HepG2 (cell line): ENCODE measurements around the gene PRR15L. TPM values are rescaled to one million over a fixed set of nuclear protein-coding genes. Genes with fewer than 3 reads are reported as not detected.

Experiments used
- ATAC-seq: fragments of 200-7000 bp; cut with Tn5 transposase; 3 replicates; pipeline ENCODE4 v1.9.1; 2020; ENCODE audit warnings: mild to moderate bottlenecking, moderate library complexity
- BruUV-seq: library from RNA; stranded (reverse); fragments of 400-500 nt; replicated peaks from 2 replicates; lab custom pipeline; 2021; lab: Mats Ljungman, UMichigan
- CTCF ChIA-PET: fragments of 300-600 bp; formaldehyde crosslinking; extraction: SDS; loops from one replicate; lab custom pipeline; 2021; ENCODE audit warnings: low total read pairs, inconsistent platforms, low intra/inter-chr PET ratio; lab: Yijun Ruan, JAX
- POLR2A ChIA-PET: fragments of 350-600 bp; sonication (Branson Sonifier 250); formaldehyde crosslinking; loops from one replicate; lab custom pipeline; 2020; ENCODE audit warnings: antibody characterized with exemption, inconsistent platforms; lab: Yijun Ruan, JAX
- DNase-seq: peaks from one replicate; pipeline ENCODE4 v3.0.0-alpha.2; 2015; ENCODE audit warnings: low spot score
- FAIRE-seq: peaks from 3 replicates; lab custom pipeline; 2011; peaks lifted over from hg19 to GRCh38; lab: Jason Lieb, UNC
- H2AFZ ChIP-seq: one replicate; pipeline ENCODE4 v1.6.1; 2011; ENCODE audit warnings: low read length, inconsistent platforms
- H3K27ac ChIP-seq: fragments of 300-600 bp; 3 replicates; pipeline ENCODE4 v1.8.0; 2011; ENCODE audit warnings: mixed run types, mild to moderate bottlenecking, mixed read lengths, low read length, inconsistent platforms; ENCODE audit not compliant: insufficient read depth; ENCODE audit errors: extremely low read length
- H3K27me3 ChIP-seq, 2 experiments: fragments of 200-600 bp in 1 of 2; 2 replicates in 1 of 2; 3 replicates in 1 of 2; pipeline versions ENCODE4 v1.6.0 to v1.8.0; 2011; ENCODE audit warnings: low read length in 2 of 2, mild to moderate bottlenecking in 2 of 2, moderate library complexity in 2 of 2, inconsistent platforms in 1 of 2; ENCODE audit not compliant: insufficient read depth in 2 of 2, control insufficient read depth in 1 of 2
- H3K36me3 ChIP-seq, 2 experiments: fragments of 200-600 bp in 1 of 2; replicated peaks in 1 of 2; 2 replicates in 1 of 2; 3 replicates in 1 of 2; pipeline versions ENCODE4 v1.5.1 to v1.8.0; 2011; ENCODE audit warnings: low read length in 2 of 2, inconsistent platforms in 1 of 2; ENCODE audit not compliant: insufficient read depth in 2 of 2, control insufficient read depth in 1 of 2
- H3K4me1 ChIP-seq: 2 replicates; pipeline ENCODE4 v1.5.1; 2012; ENCODE audit warnings: low read length, inconsistent platforms; ENCODE audit not compliant: insufficient read depth
- H3K4me2 ChIP-seq: 2 replicates; pipeline ENCODE4 v1.6.0; 2011; ENCODE audit warnings: low read depth, low read length, inconsistent platforms
- H3K4me3 ChIP-seq, 3 experiments: fragments of 200-600 bp in 1 of 3; sonication (generic), shearing (Covaris generic) in 1 of 3; replicated peaks in 1 of 3; 2 replicates each; pipeline ENCODE4 v1.5.1; 2011 to 2016; ENCODE audit warnings: low read length in 3 of 3, inconsistent platforms in 2 of 3, low read depth in 2 of 3, mild to moderate bottlenecking in 2 of 3, control low read depth in 1 of 3, mixed read lengths in 1 of 3; ENCODE audit not compliant: insufficient read depth in 1 of 3
- H3K79me2 ChIP-seq: one replicate; pipeline ENCODE4 v1.6.1; 2011; ENCODE audit warnings: low read length, inconsistent platforms; ENCODE audit not compliant: insufficient read depth
- H3K9ac ChIP-seq: 2 replicates; pipeline ENCODE4 v1.6.0; 2011; ENCODE audit warnings: mild to moderate bottlenecking, low read depth, low read length, inconsistent platforms; ENCODE audit not compliant: insufficient read depth
- H3K9me3 ChIP-seq: 2 replicates; pipeline ENCODE4 v1.5.1; 2012; ENCODE audit warnings: mild to moderate bottlenecking, low read length
- H4K20me1 ChIP-seq: 2 replicates; pipeline ENCODE4 v1.6.0; 2011; ENCODE audit warnings: inconsistent platforms, mild to moderate bottlenecking, low read length, moderate library complexity; ENCODE audit not compliant: insufficient read depth
- CEBPB ChIP-seq: IDR thresholded peaks from 2 replicates; pipeline ENCODE4 v1.6.1; 2011; ENCODE audit warnings: low read depth, low read length, improper control_type of control experiment, borderline replicate concordance
- CREB1 ChIP-seq, 2 experiments: fragments of 450-650 bp in 1 of 2; IDR thresholded peaks; 2 replicates each; pipeline ENCODE4 v1.6.1; 2016 to 2017; ENCODE audit warnings: control low read depth in 1 of 2, mild to moderate bottlenecking in 1 of 2, missing compliant biosample characterization in 1 of 2, missing genetic modification characterization in 1 of 2
- FOXA1 ChIP-seq, 2 experiments: fragments of 450-650 bp in 1 of 2; sonication (generic) in 1 of 2; formaldehyde crosslinking in 1 of 2; IDR thresholded peaks; 2 replicates each; pipeline versions ENCODE4 v1.4.0 to v1.6.1; 2016 to 2020; ENCODE audit warnings: missing genetic modification reagents in 1 of 2
- NKX3-1 ChIP-seq: sonication (generic); formaldehyde crosslinking; IDR thresholded peaks from 2 replicates; pipeline ENCODE4 v1.5.0; 2020; ENCODE audit warnings: missing genetic modification reagents
- POLR2AphosphoS2 ChIP-seq: IDR thresholded peaks from 2 replicates; pipeline ENCODE4 v1.6.1; 2011; ENCODE audit warnings: low read depth, low read length, improper control_type of control experiment
- TARDBP ChIP-seq: sonication (generic); formaldehyde crosslinking; IDR thresholded peaks from 2 replicates; pipeline ENCODE4 v1.8.0; 2022; ENCODE audit warnings: mild to moderate bottlenecking, missing genetic modification reagents
- ZEB1 ChIP-seq: IDR thresholded peaks from 2 replicates; pipeline ENCODE4 v1.6.1; 2012; ENCODE audit warnings: mild to moderate bottlenecking, low read depth, inconsistent platforms; ENCODE audit not compliant: insufficient replicate concordance
- ZNF263 ChIP-seq: sonication (generic); formaldehyde crosslinking; IDR thresholded peaks from 2 replicates; pipeline ENCODE4 v1.4.0; 2020; ENCODE audit warnings: missing genetic modification reagents
- ZNF329 ChIP-seq: sonication (generic); formaldehyde crosslinking; IDR thresholded peaks from 2 replicates; pipeline ENCODE4 v1.9.0; 2021; ENCODE audit warnings: low read depth, mild to moderate bottlenecking, missing genetic modification reagents
- ZNF510 ChIP-seq: sonication (generic); formaldehyde crosslinking; IDR thresholded peaks from 2 replicates; pipeline ENCODE4 v1.4.0; 2020; ENCODE audit warnings: low read depth, mild to moderate bottlenecking, missing genetic modification reagents
- ZNF530 ChIP-seq: sonication (generic); formaldehyde crosslinking; IDR thresholded peaks from 2 replicates; pipeline ENCODE4 v1.5.0; 2020; ENCODE audit warnings: low read depth, mild to moderate bottlenecking, missing genetic modification reagents
- ZNF547 ChIP-seq: sonication (generic); formaldehyde crosslinking; IDR thresholded peaks from 2 replicates; pipeline ENCODE4 v1.5.1; 2020; ENCODE audit warnings: mild to moderate bottlenecking, missing genetic modification reagents
- ZNF629 ChIP-seq: sonication (generic); formaldehyde crosslinking; conservative IDR thresholded peaks from 2 replicates; pipeline ENCODE4 v1.5.0; 2020; ENCODE audit warnings: missing genetic modification reagents
- WGBS: methylation state at CpG from one replicate; pipeline ENCODE4 v1.1.6; 2017; ENCODE audit warnings: low lambda C conversion rate; 5-methylcytosine and 5-hydroxymethylcytosine counted together
- in situ Hi-C: cut with HindIII; loops from 2 replicates; pipeline ENCODE4 v1.10.0; 2017; ENCODE audit warnings: low pct_unique_long_range_greater_than_20kb; ENCODE audit not compliant: extremely low pct_ligation_motif_present
- intact Hi-C: fragments of 100-400 bp; cut with micrococcal nuclease; formaldehyde crosslinking; loops from one replicate; pipeline ENCODE4 v1.10.0; 2022; ENCODE audit not compliant: unreplicated experiment
- polyA plus RNA-seq, 8 experiments: library from polyadenylated mRNA; depleted of rRNA in 3 of 8; stranded (reverse) in 7 of 8; unstranded in 1 of 8; fragments of >200 nt; fragmentation: Illumina TruSeq in 4 of 8; extraction: Trizol in 4 of 8; gene quantifications; 2 replicates each; pipeline versions ENCODE4 v1.2.1 to v1.2.3, GENCODE V29; 2011 to 2016; ENCODE audit warnings: low read depth in 4 of 8, missing spikeins in 1 of 8, mixed read lengths in 1 of 8; ENCODE audit not compliant: insufficient read depth in 1 of 8
- total RNA-seq, 5 experiments: library from RNA; depleted of rRNA; stranded (reverse); fragments of >200 nt; fragmentation: Illumina TruSeq; extraction: Trizol; gene quantifications; 2 replicates each; pipeline ENCODE4 v1.2.3, GENCODE V29; 2016; ENCODE audit warnings: low read depth in 1 of 5
- TF ChIP-seq, protein P1 (sequence below): sonication (generic); formaldehyde crosslinking; IDR thresholded peaks from 2 replicates; pipeline ENCODE4 v1.4.0; 2020; ENCODE audit warnings: mild to moderate bottlenecking, low read depth, missing genetic modification reagents
- TF ChIP-seq, protein P2 (sequence below): sonication (generic); formaldehyde crosslinking; conservative IDR thresholded peaks from 2 replicates; pipeline ENCODE4 v1.8.1; 2023; ENCODE audit warnings: missing genetic modification reagents
- TF ChIP-seq, protein P3 (sequence below): sonication (generic); formaldehyde crosslinking; IDR thresholded peaks from 2 replicates; pipeline ENCODE4 v1.4.0; 2020; ENCODE audit warnings: missing genetic modification reagents
- TF ChIP-seq, protein P4 (sequence below): sonication (generic); formaldehyde crosslinking; IDR thresholded peaks from 2 replicates; pipeline ENCODE4 v1.4.0; 2020; ENCODE audit warnings: mild to moderate bottlenecking, missing genetic modification reagents
- TF ChIP-seq, protein P5 (sequence below): IDR thresholded peaks from 2 replicates; pipeline ENCODE4 v1.6.1; 2016; ENCODE audit warnings: low read depth

Gene PRR15L
- total and polyA plus RNA-seq, 2 of the 13 experiments (the other 11 are each of a cell fraction or from before 2014, with no cell fraction given) = 0.44 to 2.0 TPM

DNA sequence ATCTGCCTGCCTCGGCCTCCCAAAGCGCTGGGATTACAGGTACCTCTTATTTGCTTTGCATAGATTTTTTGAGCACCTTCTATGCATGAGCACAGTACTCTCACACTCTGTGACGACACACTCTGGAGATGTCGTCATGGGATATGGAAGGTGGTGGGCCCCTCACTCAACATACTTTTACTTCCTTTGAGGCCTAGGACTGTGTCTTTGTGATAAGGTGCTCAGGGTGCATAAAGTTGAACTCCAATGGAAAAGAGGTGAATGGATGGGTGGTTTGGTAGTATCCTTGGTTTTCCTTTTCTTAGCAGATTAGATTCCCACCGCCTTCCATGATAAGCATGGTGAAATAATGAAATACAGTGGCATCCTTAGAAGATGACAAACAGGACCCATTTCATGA is 7.2 kb upstream of the PRR15L start:
- intact Hi-C loops (no loop called here), in situ Hi-C loops (no loop called here)
- H3K9ac ChIP-seq = no peak overlapping the region
- H3K27ac ChIP-seq = no peak overlapping the region
- 59% methylated on average over 5 of the region's 5 CpGs for WGBS
- DNase-seq (no peak), FAIRE-seq (no peak), ATAC-seq (no peak)
- H3K4me3 ChIP-seq = no peak overlapping the region
- peaks cover 48% of the 10 kb centered on the region for H3K4me1 ChIP-seq
- ChIA-PET POLR2A (interaction anchor here (1.1 to 9.9 kb wide), 2 partner anchors 10 to 69 kb away, joined by 4 to 267 read pairs; partner anchors contain the start of gene PRR15L), CTCF (no interaction called here)
- H3K9me3 ChIP-seq = no peaks in the 10 kb centered on the region
- no peak overlapping the region for H2AFZ ChIP-seq
- H3K4me2 ChIP-seq = no peak overlapping the region
- no TSS peak for BruUV-seq
- no peaks in the 10 kb centered on the region for H4K20me1 ChIP-seq
- no peaks in the 10 kb centered on the region for H3K27me3 ChIP-seq
- H3K79me2 ChIP-seq = no peaks in the 10 kb centered on the region
- H3K36me3 ChIP-seq = no peaks in the 10 kb centered on the region
- TF ChIP-seq, protein P1, sequence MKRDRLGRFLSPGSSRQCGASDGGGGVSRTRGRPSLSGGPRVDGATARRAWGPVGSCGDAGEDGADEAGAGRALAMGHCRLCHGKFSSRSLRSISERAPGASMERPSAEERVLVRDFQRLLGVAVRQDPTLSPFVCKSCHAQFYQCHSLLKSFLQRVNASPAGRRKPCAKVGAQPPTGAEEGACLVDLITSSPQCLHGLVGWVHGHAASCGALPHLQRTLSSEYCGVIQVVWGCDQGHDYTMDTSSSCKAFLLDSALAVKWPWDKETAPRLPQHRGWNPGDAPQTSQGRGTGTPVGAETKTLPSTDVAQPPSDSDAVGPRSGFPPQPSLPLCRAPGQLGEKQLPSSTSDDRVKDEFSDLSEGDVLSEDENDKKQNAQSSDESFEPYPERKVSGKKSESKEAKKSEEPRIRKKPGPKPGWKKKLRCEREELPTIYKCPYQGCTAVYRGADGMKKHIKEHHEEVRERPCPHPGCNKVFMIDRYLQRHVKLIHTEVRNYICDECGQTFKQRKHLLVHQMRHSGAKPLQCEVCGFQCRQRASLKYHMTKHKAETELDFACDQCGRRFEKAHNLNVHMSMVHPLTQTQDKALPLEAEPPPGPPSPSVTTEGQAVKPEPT (CRISPR knock-in tag) = no peak
- TF ChIP-seq, protein P2, sequence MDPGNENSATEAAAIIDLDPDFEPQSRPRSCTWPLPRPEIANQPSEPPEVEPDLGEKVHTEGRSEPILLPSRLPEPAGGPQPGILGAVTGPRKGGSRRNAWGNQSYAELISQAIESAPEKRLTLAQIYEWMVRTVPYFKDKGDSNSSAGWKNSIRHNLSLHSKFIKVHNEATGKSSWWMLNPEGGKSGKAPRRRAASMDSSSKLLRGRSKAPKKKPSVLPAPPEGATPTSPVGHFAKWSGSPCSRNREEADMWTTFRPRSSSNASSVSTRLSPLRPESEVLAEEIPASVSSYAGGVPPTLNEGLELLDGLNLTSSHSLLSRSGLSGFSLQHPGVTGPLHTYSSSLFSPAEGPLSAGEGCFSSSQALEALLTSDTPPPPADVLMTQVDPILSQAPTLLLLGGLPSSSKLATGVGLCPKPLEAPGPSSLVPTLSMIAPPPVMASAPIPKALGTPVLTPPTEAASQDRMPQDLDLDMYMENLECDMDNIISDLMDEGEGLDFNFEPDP (CRISPR knock-in tag) = 0 out of 2 replicates have a peak, but pooled peaks have one; percentile 32
- TF ChIP-seq POLR2AphosphoS2 (no peak), ZEB1 (no peak), TARDBP (CRISPR knock-in tag) (no peak), ZNF547 (CRISPR knock-in tag) (no peak), ZNF263 (CRISPR knock-in tag) (no peak), CREB1 (IDR thresholded peaks at IDR 0.05) (peak; percentile 78), CREB1 (CRISPR knock-in tag; IDR thresholded peaks at IDR 0.05) (no peak), FOXA1 (IDR thresholded peaks at IDR 0.05) (no peak), FOXA1 (CRISPR knock-in tag; IDR thresholded peaks at IDR 0.05) (no peak), NKX3-1 (CRISPR knock-in tag) (no peak), ZNF629 (CRISPR knock-in tag) (no peak), ZNF329 (CRISPR knock-in tag) (no peak), CEBPB (0 out of 2 replicates have a peak, but pooled peaks have one; percentile 17), ZNF510 (CRISPR knock-in tag) (no peak), ZNF530 (CRISPR knock-in tag) (no peak)
- TF ChIP-seq, protein P3, sequence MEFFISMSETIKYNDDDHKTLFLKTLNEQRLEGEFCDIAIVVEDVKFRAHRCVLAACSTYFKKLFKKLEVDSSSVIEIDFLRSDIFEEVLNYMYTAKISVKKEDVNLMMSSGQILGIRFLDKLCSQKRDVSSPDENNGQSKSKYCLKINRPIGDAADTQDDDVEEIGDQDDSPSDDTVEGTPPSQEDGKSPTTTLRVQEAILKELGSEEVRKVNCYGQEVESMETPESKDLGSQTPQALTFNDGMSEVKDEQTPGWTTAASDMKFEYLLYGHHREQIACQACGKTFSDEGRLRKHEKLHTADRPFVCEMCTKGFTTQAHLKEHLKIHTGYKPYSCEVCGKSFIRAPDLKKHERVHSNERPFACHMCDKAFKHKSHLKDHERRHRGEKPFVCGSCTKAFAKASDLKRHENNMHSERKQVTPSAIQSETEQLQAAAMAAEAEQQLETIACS = no peak
- TF ChIP-seq, protein P4, sequence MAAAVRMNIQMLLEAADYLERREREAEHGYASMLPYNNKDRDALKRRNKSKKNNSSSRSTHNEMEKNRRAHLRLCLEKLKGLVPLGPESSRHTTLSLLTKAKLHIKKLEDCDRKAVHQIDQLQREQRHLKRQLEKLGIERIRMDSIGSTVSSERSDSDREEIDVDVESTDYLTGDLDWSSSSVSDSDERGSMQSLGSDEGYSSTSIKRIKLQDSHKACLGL = no peak
- TF ChIP-seq, protein P5, sequence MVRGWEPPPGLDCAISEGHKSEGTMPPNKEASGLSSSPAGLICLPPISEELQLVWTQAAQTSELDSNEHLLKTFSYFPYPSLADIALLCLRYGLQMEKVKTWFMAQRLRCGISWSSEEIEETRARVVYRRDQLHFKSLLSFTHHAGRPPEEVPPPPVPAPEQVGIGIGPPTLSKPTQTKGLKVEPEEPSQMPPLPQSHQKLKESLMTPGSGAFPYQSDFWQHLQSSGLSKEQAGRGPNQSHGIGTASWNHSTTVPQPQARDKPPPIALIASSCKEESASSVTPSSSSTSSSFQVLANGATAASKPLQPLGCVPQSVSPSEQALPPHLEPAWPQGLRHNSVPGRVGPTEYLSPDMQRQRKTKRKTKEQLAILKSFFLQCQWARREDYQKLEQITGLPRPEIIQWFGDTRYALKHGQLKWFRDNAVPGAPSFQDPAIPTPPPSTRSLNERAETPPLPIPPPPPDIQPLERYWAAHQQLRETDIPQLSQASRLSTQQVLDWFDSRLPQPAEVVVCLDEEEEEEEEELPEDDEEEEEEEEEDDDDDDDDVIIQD (CRISPR knock-in tag) = no peak
